Keratinocyte (primary cell): Measurements from ENCODE around the gene DNAH8. TPM values are rescaled to one million over a fixed set of nuclear protein-coding genes. Genes with fewer than 3 reads are reported as not detected.

ENCODE experiments used
- DNase-seq: peaks from one replicate; pipeline ENCODE4 v3.0.0-alpha.2; 2011; ENCODE audit warnings: low read depth, missing footprints, low spot score
- FAIRE-seq: peaks from 2 replicates; lab custom pipeline; 2011; peaks lifted over from hg19 to GRCh38; lab: Jason Lieb, UNC
- H2AFZ ChIP-seq: 2 replicates; pipeline ENCODE4 v1.6.0; 2012; ENCODE audit warnings: low read length, control low read depth, inconsistent platforms; ENCODE audit not compliant: control insufficient read depth
- H3K27ac ChIP-seq: 2 replicates; pipeline ENCODE4 v1.5.1; 2011; ENCODE audit warnings: low read length; ENCODE audit not compliant: control insufficient read depth, insufficient read depth
- H3K27me3 ChIP-seq: 3 replicates; pipeline ENCODE4 v1.6.0; 2011; ENCODE audit warnings: low read length; ENCODE audit not compliant: control insufficient read depth, insufficient read depth; ENCODE audit errors: extremely low read depth
- H3K36me3 ChIP-seq, 2 experiments: 2 replicates in 1 of 2; 3 replicates in 1 of 2; pipeline ENCODE4 v1.5.1; 2011; ENCODE audit warnings: low read length in 2 of 2, mild to moderate bottlenecking in 1 of 2; ENCODE audit not compliant: control insufficient read depth in 2 of 2, insufficient read depth in 2 of 2; ENCODE audit errors: extremely low read depth in 1 of 2
- H3K4me1 ChIP-seq: 3 replicates; pipeline ENCODE4 v1.5.1; 2011; ENCODE audit warnings: low read length; ENCODE audit not compliant: control insufficient read depth, insufficient read depth; ENCODE audit errors: extremely low read depth
- H3K4me2 ChIP-seq: 3 replicates; pipeline ENCODE4 v1.6.0; 2011; ENCODE audit warnings: low read depth, low read length; ENCODE audit not compliant: control insufficient read depth, insufficient read depth; ENCODE audit errors: extremely low read depth
- H3K4me3 ChIP-seq, 3 experiments: fragments of 200-600 bp in 1 of 3; sonication (generic) in 1 of 3; 2 replicates in 2 of 3; 3 replicates in 1 of 3; pipeline ENCODE4 v1.5.1; 2011 to 2016; ENCODE audit warnings: low read length in 3 of 3, mild to moderate bottlenecking in 3 of 3, control low read depth in 2 of 3, inconsistent platforms in 1 of 3, low read depth in 1 of 3, mixed read lengths in 1 of 3, mixed run types in 1 of 3, moderate library complexity in 1 of 3; ENCODE audit not compliant: control insufficient read depth in 2 of 3, insufficient read depth in 2 of 3; ENCODE audit errors: extremely low read depth in 1 of 3
- H3K79me2 ChIP-seq: 2 replicates; pipeline ENCODE4 v1.6.0; 2012; ENCODE audit warnings: low read length; ENCODE audit not compliant: control insufficient read depth, insufficient read depth
- H3K9ac ChIP-seq: 3 replicates; pipeline ENCODE4 v1.6.0; 2011; ENCODE audit warnings: low read length; ENCODE audit not compliant: control insufficient read depth, insufficient read depth; ENCODE audit errors: extremely low read depth
- H3K9me1 ChIP-seq: 3 replicates; pipeline ENCODE4 v1.6.0; 2011; ENCODE audit warnings: low read length; ENCODE audit not compliant: control insufficient read depth, insufficient read depth; ENCODE audit errors: extremely low read depth
- H3K9me3 ChIP-seq: 2 replicates; pipeline ENCODE4 v1.5.1; 2012; ENCODE audit warnings: low read depth, low read length; ENCODE audit not compliant: control insufficient read depth
- H4K20me1 ChIP-seq: 3 replicates; pipeline ENCODE4 v1.6.0; 2011; ENCODE audit warnings: low read length; ENCODE audit not compliant: control insufficient read depth, insufficient read depth; ENCODE audit errors: extremely low read depth
- EZH2 ChIP-seq: IDR thresholded peaks from one replicate; pipeline ENCODE4 v1.6.1; 2012; ENCODE audit warnings: inconsistent platforms, mild to moderate bottlenecking, low read length, moderate library complexity
- dilution Hi-C: fragments of 300-500 bp; cut with MboI; formaldehyde crosslinking; loops from one replicate; pipeline ENCODE4 v1.7.0; 2020; ENCODE audit warnings: low sequenced_read_pairs; ENCODE audit not compliant: extremely low pct_ligation_motif_present
- polyA plus RNA-seq, 5 experiments: library from polyadenylated mRNA; depleted of rRNA in 3 of 5; stranded (reverse) in 3 of 5; stranded (forward) in 1 of 5; unstranded in 1 of 5; fragments of >200 nt; gene quantifications; 1 replicate in 1 of 5; 2 replicates in 3 of 5; 3 replicates in 1 of 5; pipeline versions ENCODE4 v1.2.1 to v1.2.3, GENCODE V29; 2011 to 2012; ENCODE audit warnings: missing spikeins in 2 of 5, low read depth in 1 of 5, low replicate concordance in 1 of 5
- TF ChIP-seq, protein P1 (sequence below), 3 experiments: IDR thresholded peaks in 1 of 3; conservative IDR thresholded peaks in 1 of 3; optimal IDR thresholded peaks in 1 of 3; 2 replicates in 2 of 3; 3 replicates in 1 of 3; pipeline versions ENCODE3 to v1.5.1; 2011; ENCODE audit warnings: low read length in 3 of 3, mild to moderate bottlenecking in 3 of 3, moderate library complexity in 2 of 3, control low read depth in 1 of 3, inconsistent platforms in 1 of 3; ENCODE audit not compliant: insufficient read depth in 2 of 3; ENCODE audit errors: extremely low read depth in 1 of 3

The DNAH8 gene
- polyA plus RNA-seq, 1 donor (not counting 4 experiments of a cell fraction or from before 2014, with no cell fraction given), result 0.01 TPM

DNA sequence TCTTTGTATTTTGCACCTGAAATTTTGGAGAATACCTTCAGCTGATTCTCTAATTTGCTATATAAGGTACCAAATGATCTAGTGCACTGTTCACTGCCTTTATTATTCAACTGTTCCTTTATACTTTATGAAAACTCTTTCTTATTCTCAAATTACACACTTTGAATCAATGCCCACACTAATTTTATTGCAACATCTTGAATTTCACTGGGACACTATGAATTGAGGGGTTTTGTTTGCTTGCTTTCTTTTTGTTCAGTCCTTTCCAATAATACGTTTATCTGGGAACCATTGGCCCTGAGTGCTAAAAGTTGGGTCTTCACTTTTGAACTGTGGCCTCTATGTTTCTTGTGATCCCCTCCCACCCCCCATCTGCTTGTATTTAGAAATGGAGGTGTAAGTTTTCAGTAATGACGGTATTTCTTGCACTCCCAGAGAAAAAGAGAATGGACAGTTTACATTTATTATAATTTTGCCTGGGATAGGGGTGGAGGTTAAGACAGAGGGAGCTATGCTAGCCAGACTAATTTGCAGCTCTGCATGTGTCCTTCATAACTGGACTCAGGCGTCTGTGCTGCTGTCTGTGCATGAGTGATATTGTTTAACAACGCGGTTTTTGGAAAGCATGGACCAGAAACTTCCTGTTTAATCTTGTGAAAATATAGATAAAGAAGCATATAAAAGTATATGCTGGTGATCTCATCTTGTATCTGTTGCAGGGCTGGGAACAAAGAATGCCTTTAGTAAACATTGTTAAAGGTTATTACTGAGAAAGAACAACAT, 98.1 kb downstream of the DNAH8 start:
- Histone ChIP-seq H3K79me2 (no peaks in the 10 kb centered on the region), H3K4me3 (no peak overlapping the region), H3K9ac (no peak overlapping the region), H3K36me3 (no peaks in the 10 kb centered on the region), H3K9me3 (no peaks in the 10 kb centered on the region), H3K9me1 (no peaks in the 10 kb centered on the region), H3K27me3 (no peaks in the 10 kb centered on the region), H3K27ac (no peak overlapping the region), H3K4me2 (no peak overlapping the region), H2AFZ (no peak overlapping the region), H4K20me1 (no peaks in the 10 kb centered on the region), H3K4me1 (no peaks in the 10 kb centered on the region)
- DNase-seq (no peak), FAIRE-seq (no peak)
- no peak for TF ChIP-seq EZH2
- TF ChIP-seq, protein P1, sequence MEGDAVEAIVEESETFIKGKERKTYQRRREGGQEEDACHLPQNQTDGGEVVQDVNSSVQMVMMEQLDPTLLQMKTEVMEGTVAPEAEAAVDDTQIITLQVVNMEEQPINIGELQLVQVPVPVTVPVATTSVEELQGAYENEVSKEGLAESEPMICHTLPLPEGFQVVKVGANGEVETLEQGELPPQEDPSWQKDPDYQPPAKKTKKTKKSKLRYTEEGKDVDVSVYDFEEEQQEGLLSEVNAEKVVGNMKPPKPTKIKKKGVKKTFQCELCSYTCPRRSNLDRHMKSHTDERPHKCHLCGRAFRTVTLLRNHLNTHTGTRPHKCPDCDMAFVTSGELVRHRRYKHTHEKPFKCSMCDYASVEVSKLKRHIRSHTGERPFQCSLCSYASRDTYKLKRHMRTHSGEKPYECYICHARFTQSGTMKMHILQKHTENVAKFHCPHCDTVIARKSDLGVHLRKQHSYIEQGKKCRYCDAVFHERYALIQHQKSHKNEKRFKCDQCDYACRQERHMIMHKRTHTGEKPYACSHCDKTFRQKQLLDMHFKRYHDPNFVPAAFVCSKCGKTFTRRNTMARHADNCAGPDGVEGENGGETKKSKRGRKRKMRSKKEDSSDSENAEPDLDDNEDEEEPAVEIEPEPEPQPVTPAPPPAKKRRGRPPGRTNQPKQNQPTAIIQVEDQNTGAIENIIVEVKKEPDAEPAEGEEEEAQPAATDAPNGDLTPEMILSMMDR (optimal IDR thresholded peaks at IDR 0.05 in 1 of 3, IDR thresholded peaks at IDR 0.05 in 1 of 3, conservative IDR thresholded peaks at IDR 0.05 in 1 of 3; ENCODE audit: extremely low read depth in 1 of 3, insufficient read depth in 2 of 3, low read length in 3 of 3), result no peak
- dilution Hi-C loops, result no loop called here

DNA sequence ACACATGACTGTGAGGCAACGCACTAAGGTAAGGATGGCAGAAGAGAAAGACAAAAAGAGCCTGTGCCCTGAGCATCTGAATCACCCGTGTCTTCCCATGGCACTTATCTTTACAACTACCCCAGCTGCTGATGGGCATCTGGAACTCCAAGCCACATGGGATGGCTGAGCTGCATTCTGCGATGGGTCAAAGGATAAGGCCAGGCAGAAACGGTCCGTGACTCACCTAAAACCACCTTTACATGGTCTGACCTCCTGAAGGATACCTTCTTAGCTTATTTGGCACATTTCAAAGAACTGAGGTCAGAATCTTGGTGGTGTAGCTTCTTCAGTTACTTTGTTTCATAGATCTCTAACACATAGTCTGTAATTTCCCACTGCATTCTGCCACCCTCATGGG, 99.7 kb downstream of the DNAH8 start:
- Histone ChIP-seq H3K9me1 (no peaks in the 10 kb centered on the region), H3K79me2 (no peaks in the 10 kb centered on the region), H3K4me3 (no peak overlapping the region), H3K4me2 (no peak overlapping the region), H4K20me1 (no peaks in the 10 kb centered on the region), H3K4me1 (no peaks in the 10 kb centered on the region), H3K9me3 (no peaks in the 10 kb centered on the region), H3K27me3 (no peaks in the 10 kb centered on the region), H3K9ac (no peak overlapping the region), H3K27ac (no peak overlapping the region), H3K36me3 (no peaks in the 10 kb centered on the region), H2AFZ (no peak overlapping the region)
- DNase-seq (no peak), FAIRE-seq (peak; percentile 17)
- TF ChIP-seq, protein P1 (optimal IDR thresholded peaks at IDR 0.05 in 1 of 3, IDR thresholded peaks at IDR 0.05 in 1 of 3, conservative IDR thresholded peaks at IDR 0.05 in 1 of 3; ENCODE audit: extremely low read depth in 1 of 3, insufficient read depth in 2 of 3, low read length in 3 of 3), result no peak
- TF ChIP-seq EZH2, result no peak
- dilution Hi-C loops, result no loop called here
